HepG2 (cell line): Measurements from ENCODE around the gene PTMA. TPM values are rescaled to one million over a fixed set of nuclear protein-coding genes. Genes with fewer than 3 reads are reported as not detected.

Experiments
- CHD2 ChIP-seq: IDR thresholded peaks from 2 replicates; pipeline ENCODE4 v1.6.1; 2011; ENCODE audit warnings: low read depth, low read length, improper control_type of control experiment
- MEIS1 ChIP-seq: sonication (generic); formaldehyde crosslinking; IDR thresholded peaks from 2 replicates; pipeline ENCODE4 v1.9.0; 2021; ENCODE audit warnings: mild to moderate bottlenecking, missing genetic modification reagents, moderate library complexity, borderline replicate concordance
- TBL1XR1 ChIP-seq: fragments of 150-350 bp; IDR thresholded peaks from 2 replicates; pipeline ENCODE4 v1.6.1; 2014; ENCODE audit warnings: borderline replicate concordance, low read length; ENCODE audit not compliant: partially characterized antibody
- TCF7 ChIP-seq: sonication (generic); IDR thresholded peaks from 2 replicates; pipeline ENCODE4 v1.6.1; 2016; ENCODE audit warnings: antibody characterized with exemption, low read depth
- ZNF253 ChIP-seq: sonication (generic); formaldehyde crosslinking; IDR thresholded peaks from 2 replicates; pipeline ENCODE4 v1.8.0; 2022; ENCODE audit warnings: mild to moderate bottlenecking, missing genetic modification reagents, borderline replicate concordance
- ZNF383 ChIP-seq: sonication (generic); formaldehyde crosslinking; IDR thresholded peaks from 2 replicates; pipeline ENCODE4 v1.4.0; 2020; ENCODE audit warnings: missing genetic modification reagents, mild to moderate bottlenecking, borderline replicate concordance
- ZNF432 ChIP-seq: sonication (generic); formaldehyde crosslinking; IDR thresholded peaks from 2 replicates; pipeline ENCODE4 v1.5.0; 2020; ENCODE audit warnings: missing genetic modification reagents, mild to moderate bottlenecking, borderline replicate concordance
- ZNF567 ChIP-seq: sonication (generic); formaldehyde crosslinking; IDR thresholded peaks from 2 replicates; pipeline ENCODE4 v1.8.1; 2023; ENCODE audit warnings: mild to moderate bottlenecking, missing genetic modification reagents, borderline replicate concordance
- ZNF570 ChIP-seq: sonication (generic); formaldehyde crosslinking; IDR thresholded peaks from 2 replicates; pipeline ENCODE4 v1.4.0; 2020; ENCODE audit warnings: mild to moderate bottlenecking, missing genetic modification reagents, borderline replicate concordance
- ZNF619 ChIP-seq: sonication (generic); formaldehyde crosslinking; IDR thresholded peaks from 2 replicates; pipeline ENCODE4 v1.4.0; 2020; ENCODE audit warnings: mild to moderate bottlenecking, missing genetic modification reagents
- ZNF660 ChIP-seq: sonication (generic); formaldehyde crosslinking; IDR thresholded peaks from 2 replicates; pipeline ENCODE4 v1.5.1; 2020; ENCODE audit warnings: mild to moderate bottlenecking, low read depth, missing genetic modification reagents, borderline replicate concordance
- polyA plus RNA-seq, 8 experiments: library from polyadenylated mRNA; depleted of rRNA in 3 of 8; stranded (reverse) in 7 of 8; unstranded in 1 of 8; fragments of >200 nt; fragmentation: Illumina TruSeq in 4 of 8; extraction: Trizol in 4 of 8; gene quantifications; 2 replicates each; pipeline versions ENCODE4 v1.2.1 to v1.2.3, GENCODE V29; 2011 to 2016; ENCODE audit warnings: low read depth in 4 of 8, missing spikeins in 1 of 8, mixed read lengths in 1 of 8; ENCODE audit not compliant: insufficient read depth in 1 of 8
- total RNA-seq, 5 experiments: library from RNA; depleted of rRNA; stranded (reverse); fragments of >200 nt; fragmentation: Illumina TruSeq; extraction: Trizol; gene quantifications; 2 replicates each; pipeline ENCODE4 v1.2.3, GENCODE V29; 2016; ENCODE audit warnings: low read depth in 1 of 5
- TF ChIP-seq, protein P1 (sequence below): sonication (generic); formaldehyde crosslinking; IDR thresholded peaks from 2 replicates; pipeline ENCODE4 v1.4.0; 2020; ENCODE audit warnings: mild to moderate bottlenecking, missing genetic modification reagents
- TF ChIP-seq, protein P2 (sequence below): sonication (generic); formaldehyde crosslinking; IDR thresholded peaks from 2 replicates; pipeline ENCODE4 v1.5.1; 2020; ENCODE audit warnings: missing genetic modification reagents, mild to moderate bottlenecking, borderline replicate concordance
- TF ChIP-seq, protein P3 (sequence below): sonication (generic); formaldehyde crosslinking; IDR thresholded peaks from 2 replicates; pipeline ENCODE4 v1.5.0; 2020; ENCODE audit warnings: mild to moderate bottlenecking, missing genetic modification reagents
- TF ChIP-seq, protein P4 (sequence below): sonication (generic); formaldehyde crosslinking; IDR thresholded peaks from 2 replicates; pipeline ENCODE4 v1.4.0; 2020; ENCODE audit warnings: missing genetic modification reagents

Gene PTMA
- total and polyA plus RNA-seq, 2 of the 13 experiments (the other 11 are each of a cell fraction or from before 2014, with no cell fraction given): 190 to 1,086 TPM

DNA sequence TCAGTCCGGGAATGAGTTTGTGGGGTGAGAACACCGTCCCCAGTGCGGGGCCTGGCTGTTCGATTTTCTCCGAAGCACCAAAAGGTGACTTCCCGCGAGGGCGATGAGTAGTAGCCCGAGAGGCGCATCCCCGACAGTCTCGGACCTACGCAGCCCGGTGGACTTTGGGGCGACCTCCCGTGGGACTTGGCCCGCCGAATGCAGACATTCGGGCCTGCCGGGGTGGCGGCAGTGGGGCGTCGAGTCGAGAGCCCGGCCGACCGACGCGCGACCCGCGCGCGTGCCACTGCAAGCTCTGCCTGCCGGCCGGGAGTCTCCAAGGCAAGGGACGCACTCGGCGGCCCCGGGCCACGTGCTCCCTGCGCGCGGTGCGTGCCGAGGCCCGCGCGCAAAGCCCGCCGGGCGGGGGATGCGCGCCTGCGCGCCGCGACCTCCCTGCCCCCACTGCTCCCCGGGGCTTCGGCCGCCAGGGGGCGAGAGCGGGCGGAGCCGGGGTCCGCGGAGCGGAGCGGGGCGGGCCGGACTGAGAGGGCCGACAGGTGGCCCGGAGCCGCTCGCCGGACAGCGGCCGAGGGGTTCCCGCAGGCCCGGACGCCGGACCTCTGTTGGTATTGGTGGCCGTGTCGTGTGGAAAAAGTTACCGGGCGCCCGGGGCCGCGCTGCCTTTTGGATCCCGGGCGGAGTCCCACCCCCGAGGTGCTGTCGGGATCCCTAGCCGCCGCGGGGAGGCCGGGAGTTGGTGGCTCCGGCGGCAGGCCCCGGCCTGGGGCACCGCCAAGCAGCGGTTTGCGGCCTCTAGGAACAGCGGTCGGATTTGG lies 1.9 kb downstream of the PTMA start (continued):
- TF ChIP-seq, protein P1, sequence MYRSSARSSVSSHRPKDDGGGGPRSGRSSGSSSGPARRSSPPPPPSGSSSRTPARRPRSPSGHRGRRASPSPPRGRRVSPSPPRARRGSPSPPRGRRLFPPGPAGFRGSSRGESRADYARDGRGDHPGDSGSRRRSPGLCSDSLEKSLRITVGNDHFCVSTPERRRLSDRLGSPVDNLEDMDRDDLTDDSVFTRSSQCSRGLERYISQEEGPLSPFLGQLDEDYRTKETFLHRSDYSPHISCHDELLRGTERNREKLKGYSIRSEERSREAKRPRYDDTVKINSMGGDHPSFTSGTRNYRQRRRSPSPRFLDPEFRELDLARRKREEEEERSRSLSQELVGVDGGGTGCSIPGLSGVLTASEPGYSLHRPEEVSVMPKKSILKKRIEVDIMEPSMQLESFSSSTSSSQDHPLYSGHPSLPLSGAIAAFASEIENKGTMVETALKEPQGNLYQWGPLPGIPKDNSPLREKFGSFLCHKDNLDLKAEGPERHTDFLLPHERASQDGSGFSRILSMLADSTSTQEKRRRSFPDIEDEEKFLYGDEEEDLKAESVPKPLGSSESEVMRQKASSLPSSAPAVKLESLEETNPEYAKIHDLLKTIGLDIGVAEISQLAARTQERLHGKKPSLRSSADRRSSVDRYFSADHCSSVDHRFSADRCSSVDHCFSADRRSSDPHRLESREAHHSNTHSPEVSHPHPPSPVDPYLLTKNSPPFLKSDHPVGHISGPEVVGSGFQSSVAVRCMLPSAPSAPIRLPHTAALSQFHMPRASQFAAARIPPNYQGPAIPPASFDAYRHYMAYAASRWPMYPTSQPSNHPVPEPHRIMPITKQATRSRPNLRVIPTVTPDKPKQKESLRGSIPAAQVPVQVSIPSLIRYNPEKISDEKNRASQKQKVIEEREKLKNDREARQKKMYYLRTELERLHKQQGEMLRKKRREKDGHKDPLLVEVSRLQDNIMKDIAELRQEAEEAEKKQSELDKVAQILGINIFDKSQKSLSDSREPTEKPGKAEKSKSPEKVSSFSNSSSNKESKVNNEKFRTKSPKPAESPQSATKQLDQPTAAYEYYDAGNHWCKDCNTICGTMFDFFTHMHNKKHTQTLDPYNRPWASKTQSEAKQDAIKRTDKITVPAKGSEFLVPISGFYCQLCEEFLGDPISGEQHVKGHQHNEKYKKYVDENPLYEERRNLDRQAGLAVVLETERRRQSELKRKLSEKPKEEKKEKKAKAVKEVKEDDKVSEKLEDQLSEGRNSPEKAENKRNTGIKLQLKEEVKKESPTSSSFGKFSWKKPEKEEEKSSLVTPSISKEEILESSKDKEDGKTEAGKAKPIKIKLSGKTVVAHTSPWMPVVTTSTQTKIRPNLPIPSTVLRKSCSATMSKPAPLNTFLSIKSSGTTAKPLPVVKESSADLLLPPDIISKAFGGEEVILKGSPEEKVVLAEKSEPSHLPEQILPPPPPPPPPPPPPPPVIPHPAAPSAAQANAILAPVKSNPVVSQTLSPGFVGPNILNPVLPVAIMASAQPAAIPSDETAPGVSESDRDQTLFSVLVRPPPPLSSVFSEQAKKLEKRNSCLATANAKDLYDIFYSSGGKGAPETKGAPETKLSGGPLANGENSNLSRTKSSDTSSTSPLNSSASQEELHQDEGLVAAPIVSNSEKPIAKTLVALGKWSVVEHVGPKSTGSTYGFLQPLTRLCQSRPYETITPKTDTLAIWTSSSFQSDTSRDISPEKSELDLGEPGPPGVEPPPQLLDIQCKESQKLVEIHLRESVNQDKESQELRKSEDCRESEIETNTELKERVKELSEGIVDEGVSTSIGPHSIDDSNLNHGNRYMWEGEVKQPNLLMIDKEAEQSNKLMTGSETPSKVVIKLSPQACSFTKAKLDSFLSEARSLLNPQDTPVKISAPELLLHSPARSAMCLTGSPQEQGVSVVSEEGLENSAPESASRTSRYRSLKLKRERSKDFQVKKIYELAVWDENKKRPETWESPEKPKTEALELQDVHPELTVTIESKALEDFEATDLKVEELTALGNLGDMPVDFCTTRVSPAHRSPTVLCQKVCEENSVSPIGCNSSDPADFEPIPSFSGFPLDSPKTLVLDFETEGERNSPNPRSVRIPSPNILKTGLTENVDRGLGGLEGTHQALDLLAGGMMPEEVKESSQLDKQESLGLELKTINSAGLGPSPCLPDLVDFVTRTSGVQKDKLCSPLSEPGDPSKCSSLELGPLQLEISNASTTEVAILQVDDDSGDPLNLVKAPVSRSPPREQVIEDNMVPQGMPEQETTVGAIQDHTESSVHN (CRISPR knock-in tag): peak; percentile 99
- TF ChIP-seq, protein P2, sequence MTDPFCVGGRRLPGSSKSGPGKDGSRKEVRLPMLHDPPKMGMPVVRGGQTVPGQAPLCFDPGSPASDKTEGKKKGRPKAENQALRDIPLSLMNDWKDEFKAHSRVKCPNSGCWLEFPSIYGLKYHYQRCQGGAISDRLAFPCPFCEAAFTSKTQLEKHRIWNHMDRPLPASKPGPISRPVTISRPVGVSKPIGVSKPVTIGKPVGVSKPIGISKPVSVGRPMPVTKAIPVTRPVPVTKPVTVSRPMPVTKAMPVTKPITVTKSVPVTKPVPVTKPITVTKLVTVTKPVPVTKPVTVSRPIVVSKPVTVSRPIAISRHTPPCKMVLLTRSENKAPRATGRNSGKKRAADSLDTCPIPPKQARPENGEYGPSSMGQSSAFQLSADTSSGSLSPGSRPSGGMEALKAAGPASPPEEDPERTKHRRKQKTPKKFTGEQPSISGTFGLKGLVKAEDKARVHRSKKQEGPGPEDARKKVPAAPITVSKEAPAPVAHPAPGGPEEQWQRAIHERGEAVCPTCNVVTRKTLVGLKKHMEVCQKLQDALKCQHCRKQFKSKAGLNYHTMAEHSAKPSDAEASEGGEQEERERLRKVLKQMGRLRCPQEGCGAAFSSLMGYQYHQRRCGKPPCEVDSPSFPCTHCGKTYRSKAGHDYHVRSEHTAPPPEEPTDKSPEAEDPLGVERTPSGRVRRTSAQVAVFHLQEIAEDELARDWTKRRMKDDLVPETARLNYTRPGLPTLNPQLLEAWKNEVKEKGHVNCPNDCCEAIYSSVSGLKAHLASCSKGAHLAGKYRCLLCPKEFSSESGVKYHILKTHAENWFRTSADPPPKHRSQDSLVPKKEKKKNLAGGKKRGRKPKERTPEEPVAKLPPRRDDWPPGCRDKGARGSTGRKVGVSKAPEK: no peak
- TF ChIP-seq, protein P3, sequence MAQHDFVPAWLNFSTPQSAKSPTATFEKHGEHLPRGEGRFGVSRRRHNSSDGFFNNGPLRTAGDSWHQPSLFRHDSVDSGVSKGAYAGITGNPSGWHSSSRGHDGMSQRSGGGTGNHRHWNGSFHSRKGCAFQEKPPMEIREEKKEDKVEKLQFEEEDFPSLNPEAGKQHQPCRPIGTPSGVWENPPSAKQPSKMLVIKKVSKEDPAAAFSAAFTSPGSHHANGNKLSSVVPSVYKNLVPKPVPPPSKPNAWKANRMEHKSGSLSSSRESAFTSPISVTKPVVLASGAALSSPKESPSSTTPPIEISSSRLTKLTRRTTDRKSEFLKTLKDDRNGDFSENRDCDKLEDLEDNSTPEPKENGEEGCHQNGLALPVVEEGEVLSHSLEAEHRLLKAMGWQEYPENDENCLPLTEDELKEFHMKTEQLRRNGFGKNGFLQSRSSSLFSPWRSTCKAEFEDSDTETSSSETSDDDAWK: no peak
- TF ChIP-seq ZNF383 (peak; percentile 88; the same call in 1 of the 2 replicates), ZNF567 (peak; percentile 86; the same call in 1 of the 2 replicates), CHD2 (peak; percentile 76), MEIS1 (CRISPR knock-in tag) (peak; percentile 97), ZNF660 (CRISPR knock-in tag) (peak; percentile 79; the same call in 1 of the 2 replicates), TBL1XR1 (no peak), ZNF432 (peak; percentile 82; the same call in 1 of the 2 replicates), ZNF570 (CRISPR knock-in tag) (peak; percentile 99), ZNF619 (CRISPR knock-in tag) (peak; percentile 86; the same call in 1 of the 2 replicates), TCF7 (no peak), ZNF253 (peak; percentile 97)
- TF ChIP-seq, protein P4, sequence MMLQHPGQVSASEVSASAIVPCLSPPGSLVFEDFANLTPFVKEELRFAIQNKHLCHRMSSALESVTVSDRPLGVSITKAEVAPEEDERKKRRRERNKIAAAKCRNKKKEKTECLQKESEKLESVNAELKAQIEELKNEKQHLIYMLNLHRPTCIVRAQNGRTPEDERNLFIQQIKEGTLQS (CRISPR knock-in tag): peak; percentile 67
